KMS-11 (cell line): ENCODE results near the gene SLC7A9.
"Not testable (repeated sequence)": the region's sequence is repeated elsewhere in the genome, so short reads cannot be mapped to it uniquely, and the experiment has no call there.

Experiments
- H2AFZ ChIP-seq: fragments of 200-600 bp; sonication (generic); 2 replicates; pipeline ENCODE4 v1.6.1; 2016; ENCODE audit warnings: antibody characterized with exemption, mixed run types, low read depth
- H3K27ac ChIP-seq: fragments of 200-600 bp; sonication (generic); 2 replicates; pipeline ENCODE4 v1.6.1; 2016; ENCODE audit warnings: mild to moderate bottlenecking, mixed run types
- H3K27me3 ChIP-seq: fragments of 200-600 bp; sonication (generic); 2 replicates; pipeline ENCODE4 v1.6.1; 2017; ENCODE audit warnings: mild to moderate bottlenecking, low read depth, mixed run types, moderate library complexity; ENCODE audit not compliant: insufficient read depth
- H3K36me3 ChIP-seq: fragments of 200-600 bp; sonication (generic); 2 replicates; pipeline ENCODE4 v1.6.1; 2017; ENCODE audit warnings: mild to moderate bottlenecking, mixed run types; ENCODE audit not compliant: insufficient read depth
- H3K4me1 ChIP-seq: fragments of 200-600 bp; sonication (generic); 2 replicates; pipeline ENCODE4 v1.6.1; 2016; ENCODE audit warnings: mild to moderate bottlenecking, low read depth, mixed run types; ENCODE audit not compliant: poor library complexity, severe bottlenecking
- H3K4me2 ChIP-seq: fragments of 200-600 bp; sonication (generic); 2 replicates; pipeline ENCODE4 v1.7.0; 2016; ENCODE audit warnings: mild to moderate bottlenecking, mixed run types
- H3K4me3 ChIP-seq: fragments of 200-600 bp; sonication (generic); IDR thresholded peaks from 2 replicates; pipeline ENCODE4 v1.6.1; 2017; ENCODE audit warnings: low read depth, low read length, mixed read lengths; ENCODE audit not compliant: insufficient read depth
- H3K79me2 ChIP-seq: fragments of 200-600 bp; sonication (generic); 2 replicates; pipeline ENCODE4 v1.6.1; 2016; ENCODE audit warnings: low read depth, mixed run types; ENCODE audit not compliant: insufficient read depth
- H3K9ac ChIP-seq: fragments of 200-600 bp; sonication (generic); 2 replicates; pipeline ENCODE4 v1.6.1; 2016; ENCODE audit warnings: mild to moderate bottlenecking, mixed run types
- H4K20me1 ChIP-seq: fragments of 200-600 bp; sonication (generic); 2 replicates; pipeline ENCODE4 v1.6.1; 2016; ENCODE audit warnings: mild to moderate bottlenecking, mixed run types; ENCODE audit not compliant: insufficient read depth
- TF ChIP-seq, protein P1 (sequence below): fragments of 200-600 bp; sonication (generic); conservative IDR thresholded peaks from 2 replicates; pipeline ENCODE4 v1.6.1; 2017; ENCODE audit warnings: low read depth, mild to moderate bottlenecking, antibody characterized with exemption, low read length, moderate library complexity, mixed read lengths

Gene SLC7A9

DNA sequence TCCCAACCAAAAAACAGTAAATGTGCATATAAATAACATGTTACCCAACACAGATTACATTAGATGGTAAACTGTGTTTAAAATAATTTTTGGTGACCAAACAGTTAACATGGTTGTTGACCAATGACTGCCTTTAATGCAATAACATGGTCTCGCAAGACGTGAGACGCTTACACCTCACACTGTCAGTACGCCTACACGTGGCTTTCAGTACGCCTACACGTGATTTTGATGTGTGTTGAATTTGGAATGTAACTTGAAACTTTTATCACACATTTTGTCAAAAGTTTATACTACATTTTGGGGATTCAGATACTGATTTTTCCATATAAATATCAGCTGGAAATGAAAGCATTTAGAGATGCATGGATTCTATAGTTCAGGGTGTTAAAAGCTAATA, 32.0 kb downstream of the SLC7A9 start:
- Histone ChIP-seq H2AFZ (no peak overlapping the region), H3K36me3 (no peaks in the 10 kb centered on the region), H3K4me2 (no peak overlapping the region), H3K4me3 (no peak overlapping the region), H3K9ac (no peak overlapping the region), H3K4me1 (no peaks in the 10 kb centered on the region), H3K27me3 (no peaks in the 10 kb centered on the region), H3K27ac (no peak overlapping the region), H4K20me1 (no peaks in the 10 kb centered on the region), H3K79me2 (no peaks in the 10 kb centered on the region)
- TF ChIP-seq, protein P1, sequence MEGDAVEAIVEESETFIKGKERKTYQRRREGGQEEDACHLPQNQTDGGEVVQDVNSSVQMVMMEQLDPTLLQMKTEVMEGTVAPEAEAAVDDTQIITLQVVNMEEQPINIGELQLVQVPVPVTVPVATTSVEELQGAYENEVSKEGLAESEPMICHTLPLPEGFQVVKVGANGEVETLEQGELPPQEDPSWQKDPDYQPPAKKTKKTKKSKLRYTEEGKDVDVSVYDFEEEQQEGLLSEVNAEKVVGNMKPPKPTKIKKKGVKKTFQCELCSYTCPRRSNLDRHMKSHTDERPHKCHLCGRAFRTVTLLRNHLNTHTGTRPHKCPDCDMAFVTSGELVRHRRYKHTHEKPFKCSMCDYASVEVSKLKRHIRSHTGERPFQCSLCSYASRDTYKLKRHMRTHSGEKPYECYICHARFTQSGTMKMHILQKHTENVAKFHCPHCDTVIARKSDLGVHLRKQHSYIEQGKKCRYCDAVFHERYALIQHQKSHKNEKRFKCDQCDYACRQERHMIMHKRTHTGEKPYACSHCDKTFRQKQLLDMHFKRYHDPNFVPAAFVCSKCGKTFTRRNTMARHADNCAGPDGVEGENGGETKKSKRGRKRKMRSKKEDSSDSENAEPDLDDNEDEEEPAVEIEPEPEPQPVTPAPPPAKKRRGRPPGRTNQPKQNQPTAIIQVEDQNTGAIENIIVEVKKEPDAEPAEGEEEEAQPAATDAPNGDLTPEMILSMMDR: no peak

DNA sequence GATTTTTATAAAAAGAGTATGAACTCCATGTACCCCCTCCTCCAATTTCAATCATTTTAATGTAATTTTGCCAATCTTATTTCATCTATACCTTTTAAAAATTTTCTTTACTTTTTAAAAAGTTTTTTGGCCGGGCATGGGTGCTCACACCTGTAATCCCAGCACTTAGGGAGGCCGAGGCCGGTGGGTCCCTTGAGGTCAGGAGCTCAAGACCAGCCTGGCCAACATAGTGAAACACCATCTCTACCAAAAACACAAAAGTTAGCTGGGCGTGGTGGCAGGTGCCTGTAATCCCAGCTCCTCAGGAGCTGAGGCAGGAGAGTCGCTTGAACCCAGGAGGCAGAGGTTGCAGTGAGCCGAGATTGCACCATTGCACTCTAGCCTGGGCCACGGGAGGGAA, 36.2 kb downstream of the SLC7A9 start:
- not testable (repeated sequence) for H3K4me3 ChIP-seq, H3K27me3 ChIP-seq, H3K79me2 ChIP-seq, H4K20me1 ChIP-seq, H3K9ac ChIP-seq, H3K4me2 ChIP-seq, H2AFZ ChIP-seq, H3K27ac ChIP-seq, H3K36me3 ChIP-seq, H3K4me1 ChIP-seq

DNA sequence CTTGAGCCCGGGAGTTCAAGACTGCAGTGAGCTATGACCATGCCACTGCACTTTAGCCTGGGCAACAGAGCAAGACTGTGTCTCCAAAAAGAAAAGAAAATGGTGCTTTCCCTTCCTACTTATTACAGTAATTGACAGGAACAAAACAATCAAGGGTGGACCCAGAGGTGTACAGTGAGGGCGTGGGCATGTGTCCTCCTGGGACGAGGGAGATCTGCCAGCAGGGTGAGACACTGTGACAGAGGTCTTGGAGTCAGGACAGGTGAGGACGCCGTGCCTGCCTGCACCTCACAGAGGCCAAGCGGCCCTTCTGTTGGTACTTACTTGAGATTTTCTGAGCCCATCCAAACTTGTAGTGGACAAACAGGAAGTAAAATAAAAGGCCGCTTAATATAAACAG, 36.7 kb downstream of the SLC7A9 start:
- not testable (repeated sequence) for H3K4me3 ChIP-seq

DNA sequence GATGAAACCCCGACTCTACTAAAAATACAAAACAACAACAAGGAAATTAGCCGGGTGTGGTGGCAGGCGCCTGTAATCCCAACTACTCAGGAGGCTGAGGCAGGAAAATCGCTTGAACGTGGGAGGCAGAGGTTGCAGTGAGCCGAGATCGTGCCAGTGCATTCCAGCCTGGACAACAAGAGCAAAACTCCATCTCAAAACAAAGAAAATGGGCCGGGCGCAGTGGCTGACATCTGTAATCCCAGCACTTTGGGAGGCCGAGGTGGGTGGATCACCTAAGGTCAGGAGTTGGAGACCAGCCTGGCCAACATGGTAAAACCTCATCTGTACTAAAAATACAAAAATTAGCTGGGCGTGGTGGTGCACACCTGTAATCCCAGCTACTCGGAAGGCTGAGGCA, 37.5 kb downstream of the SLC7A9 start:
- not testable (repeated sequence) for H3K27ac ChIP-seq, H3K4me3 ChIP-seq, H3K79me2 ChIP-seq, H4K20me1 ChIP-seq, H2AFZ ChIP-seq, H3K9ac ChIP-seq, H3K4me2 ChIP-seq, H3K36me3 ChIP-seq, H3K27me3 ChIP-seq, H3K4me1 ChIP-seq

More for the DNA sequence above, 36.7 kb downstream of the SLC7A9 start:
- not testable (repeated sequence) for H3K9ac ChIP-seq, H3K4me1 ChIP-seq, H2AFZ ChIP-seq, H3K27ac ChIP-seq, H3K4me2 ChIP-seq, H4K20me1 ChIP-seq, H3K36me3 ChIP-seq, H3K27me3 ChIP-seq, H3K79me2 ChIP-seq

DNA sequence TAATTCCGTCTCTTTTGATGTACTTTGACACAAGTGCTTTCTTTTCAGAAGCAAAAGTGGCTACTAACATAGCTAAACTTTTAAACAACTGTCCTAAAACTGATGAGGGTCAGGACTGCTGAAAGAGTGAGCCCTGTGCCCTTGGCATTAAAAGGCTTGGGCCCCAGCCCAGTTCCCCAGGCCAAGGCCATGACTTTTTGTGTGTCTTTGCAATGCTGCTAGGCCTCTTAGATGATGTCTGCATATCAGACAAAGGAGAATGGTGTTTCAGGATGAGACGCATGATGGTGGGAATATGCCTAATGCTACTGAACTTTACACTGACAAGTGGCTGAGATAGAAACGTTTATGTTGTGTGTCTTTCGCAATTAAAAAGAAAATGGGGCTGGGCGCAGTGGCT, 38.0 kb downstream of the SLC7A9 start:
- H3K36me3 ChIP-seq: no peaks in the 10 kb centered on the region
- H2AFZ ChIP-seq: no peak overlapping the region
- H3K4me2 ChIP-seq: no peak overlapping the region

More for the DNA sequence above, 38.0 kb downstream of the SLC7A9 start:
- Histone ChIP-seq H3K9ac (no peak overlapping the region), H3K27me3 (no peaks in the 10 kb centered on the region), H3K79me2 (no peaks in the 10 kb centered on the region), H3K27ac (no peak overlapping the region), H3K4me3 (no peak overlapping the region), H3K4me1 (no peaks in the 10 kb centered on the region), H4K20me1 (no peaks in the 10 kb centered on the region)
- TF ChIP-seq, protein P1: no peak
